DMS 273 (cell line): Measurements from ENCODE around the gene ATXN7L1.

Experiments used
- DNase-seq: peaks from one replicate; lab custom pipeline; 2025; ENCODE audit not compliant: unreplicated experiment; lab: John Stamatoyannopoulos, UW

The ATXN7L1 gene

DNA sequence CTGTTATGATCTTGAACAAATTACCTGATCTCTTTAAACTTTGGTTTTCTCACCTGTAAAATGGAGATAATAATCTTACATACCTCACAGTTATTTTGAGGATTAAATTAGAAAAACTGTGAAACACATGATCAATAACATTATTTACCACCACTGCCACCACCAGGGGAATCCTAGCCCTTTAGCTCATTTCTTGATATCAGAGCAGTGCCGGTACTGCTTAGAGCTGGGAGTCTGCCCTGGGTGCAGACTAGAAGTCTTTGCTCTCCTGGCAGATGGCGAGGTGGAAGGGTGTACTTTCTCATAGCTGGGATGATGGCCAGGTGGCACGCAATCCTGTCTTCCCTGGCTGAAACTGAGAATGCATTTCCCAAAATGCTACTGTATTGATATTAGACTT, 282.4 kb downstream of the ATXN7L1 start:
- peak; percentile 98 for DNase-seq

DNA sequence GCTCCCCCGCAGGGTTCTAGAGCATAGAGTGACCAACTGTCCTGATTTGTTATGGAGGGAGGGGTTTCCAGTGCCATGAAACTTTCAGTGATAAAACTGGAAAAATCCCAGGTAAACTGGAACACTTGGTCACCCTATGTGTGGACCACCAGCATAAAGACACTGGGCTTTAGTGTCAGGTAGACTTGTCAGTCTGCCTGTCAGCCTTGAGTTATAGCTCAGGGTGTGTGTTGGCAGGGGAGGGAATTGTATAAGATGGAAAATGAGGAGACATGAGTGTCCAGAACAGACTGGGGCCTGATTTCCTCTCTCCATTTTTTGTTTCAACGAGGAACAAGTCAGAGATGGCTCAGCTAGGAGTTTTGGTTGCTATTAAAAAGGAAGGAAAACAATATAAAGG, 284.9 kb downstream of the ATXN7L1 start:
- no peak for DNase-seq

DNA sequence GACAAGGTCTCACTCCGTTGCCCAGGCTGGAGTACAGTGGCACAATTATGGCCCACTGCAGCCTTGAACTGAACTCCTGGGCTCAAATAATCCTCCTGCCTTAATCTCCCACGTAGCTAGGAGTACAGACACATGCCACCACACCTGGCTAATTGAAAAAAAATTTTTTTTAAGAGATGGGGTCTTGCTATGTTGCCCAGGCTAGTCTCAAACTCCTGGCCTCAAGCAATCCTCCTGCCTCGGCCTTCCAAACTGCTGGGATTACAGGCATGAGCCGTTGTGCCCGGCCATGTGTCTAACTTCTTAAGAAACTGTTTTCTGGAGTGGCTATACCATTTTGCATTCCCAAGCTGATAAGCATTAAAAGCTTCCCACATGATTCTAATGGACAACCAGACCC, 285.6 kb downstream of the ATXN7L1 start:
- no peak for DNase-seq

DNA sequence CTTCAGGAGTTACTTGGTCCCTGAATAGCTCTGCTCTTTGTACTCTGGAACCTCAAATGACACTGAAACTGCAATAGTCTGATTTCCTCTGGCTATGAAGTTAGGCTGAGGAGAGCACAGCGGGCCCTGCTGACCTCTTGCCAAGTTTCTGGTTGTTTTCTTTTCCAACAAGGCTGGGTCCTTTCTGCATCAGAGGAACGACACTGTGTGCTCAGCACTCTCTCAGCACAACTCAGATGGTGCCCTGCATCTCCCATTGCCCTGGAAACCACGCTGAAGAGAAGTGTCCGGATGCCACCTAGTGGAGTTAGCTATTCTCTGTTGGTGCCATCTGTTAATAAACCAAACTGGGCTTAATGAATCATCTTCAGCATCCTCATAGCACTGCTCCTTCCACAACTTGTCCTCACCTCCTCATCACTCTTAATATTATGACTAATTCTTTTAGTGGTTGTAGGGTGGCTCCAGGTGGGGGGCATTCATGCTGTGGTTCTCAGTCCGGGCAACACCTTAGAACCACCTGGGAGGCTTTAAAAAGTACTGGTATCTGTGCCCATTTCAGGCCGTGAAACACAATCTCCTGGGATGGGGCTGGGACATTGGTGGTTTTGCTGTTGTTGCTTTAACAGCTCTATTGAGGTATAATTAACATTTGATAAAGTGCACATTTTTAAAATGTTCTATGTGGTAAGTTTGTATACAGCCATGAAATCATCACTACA, 286.9 kb downstream of the ATXN7L1 start:
- DNase-seq = peak; percentile 95

DNA sequence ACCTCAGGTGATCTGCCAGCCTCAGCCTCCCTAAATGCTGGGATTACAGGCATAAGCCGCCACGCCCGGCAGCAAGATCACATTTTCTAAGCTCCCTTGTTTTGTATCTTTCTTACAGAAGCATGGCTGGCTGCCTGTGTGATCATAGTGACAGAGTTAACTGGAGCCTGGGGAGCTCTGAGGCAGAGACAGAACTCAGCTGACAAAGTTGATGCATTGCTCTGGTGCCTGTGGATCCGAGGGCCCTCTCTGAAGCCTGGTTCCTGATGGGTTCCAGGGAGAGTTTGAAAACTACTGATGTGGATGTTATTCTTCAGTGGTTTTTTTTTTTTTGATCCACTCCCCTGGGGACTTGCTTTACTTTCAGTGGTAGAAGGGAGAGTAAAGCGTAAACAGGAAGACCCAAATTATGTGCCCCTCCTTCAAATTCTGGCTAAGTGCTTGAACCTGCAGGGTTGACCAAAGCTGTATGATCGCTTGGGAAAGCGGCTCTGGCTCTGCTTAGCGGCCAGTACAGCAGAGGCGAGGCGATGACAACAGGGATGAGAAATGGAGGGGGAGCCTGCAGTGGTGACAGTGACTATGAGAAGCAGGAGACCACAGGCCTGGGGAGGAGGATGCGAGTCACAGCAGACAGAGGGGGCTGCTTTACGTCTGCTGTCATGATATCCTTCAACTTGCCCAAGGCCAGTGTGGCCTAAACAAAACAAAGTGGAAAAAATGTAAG, 288.3 kb downstream of the ATXN7L1 start:
- DNase-seq = no peak

DNA sequence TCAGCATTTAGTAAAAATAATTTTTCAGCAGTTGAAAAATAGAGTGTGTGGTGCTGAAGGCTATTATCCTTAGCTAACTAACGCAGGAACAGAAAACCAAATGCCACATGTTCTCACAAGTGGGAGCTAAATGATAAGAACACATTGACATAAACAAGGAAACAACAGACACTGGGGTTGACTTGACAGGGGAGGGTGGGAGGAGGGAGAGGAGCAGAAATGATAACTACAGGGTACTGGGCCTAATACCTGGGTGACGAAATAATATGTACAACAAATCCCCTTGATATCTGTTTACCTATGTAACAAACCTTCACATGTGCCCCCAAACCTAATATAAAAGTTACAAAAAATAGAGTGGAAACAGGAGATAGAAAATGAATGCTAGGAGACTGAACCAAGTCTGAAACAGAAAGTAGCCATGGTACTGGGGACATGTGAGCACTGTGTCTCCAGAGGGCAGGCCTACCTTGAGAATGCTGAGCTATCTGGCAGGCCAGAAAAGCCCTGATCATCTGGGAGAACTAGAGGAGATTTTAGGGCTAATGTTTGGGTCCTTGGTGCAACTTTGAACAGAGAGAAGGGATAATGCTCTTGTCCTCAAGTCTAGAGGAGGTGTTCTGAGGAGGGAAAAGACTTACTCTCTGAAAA, 290.4 kb downstream of the ATXN7L1 start:
- DNase-seq = no peak

DNA sequence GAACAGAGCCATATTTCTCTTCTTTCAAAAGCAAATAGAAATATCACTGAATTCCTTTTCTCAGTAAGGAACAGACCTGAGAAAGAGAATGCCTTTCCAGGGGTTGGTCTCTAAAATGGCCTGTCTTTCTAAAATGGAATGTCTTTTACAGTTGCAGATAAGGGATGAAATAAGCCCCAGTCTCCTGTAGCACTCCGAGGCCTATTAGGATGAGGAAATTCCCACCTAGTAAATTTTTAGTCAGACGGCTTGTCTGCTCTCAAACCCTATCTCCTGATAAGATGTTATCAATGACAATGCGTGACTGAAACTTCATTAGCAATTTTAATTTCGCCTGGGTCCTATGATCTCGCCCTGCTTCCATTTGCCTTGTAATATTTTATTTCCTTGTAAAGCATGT, 292.2 kb downstream of the ATXN7L1 start:
- DNase-seq = no peak

DNA sequence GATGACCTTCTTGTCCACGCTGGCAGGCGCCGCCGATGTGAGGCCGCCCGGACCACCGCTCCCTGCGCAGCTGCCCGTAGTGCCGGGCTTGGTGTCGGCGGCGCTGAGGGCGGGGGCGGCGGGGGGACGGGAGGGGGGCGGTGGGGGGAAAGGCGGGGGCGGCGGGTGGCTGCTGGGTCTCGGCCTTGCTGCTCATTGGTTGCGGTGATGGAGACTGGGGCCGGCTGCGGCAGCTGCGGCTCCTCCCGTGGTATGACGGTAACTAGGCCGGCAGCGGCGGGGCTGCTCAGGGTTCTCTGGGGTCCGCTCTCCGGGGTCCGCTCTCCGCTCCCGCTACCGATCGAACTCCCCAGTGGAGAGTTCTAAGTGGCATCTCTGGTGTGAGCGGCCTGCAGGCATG, 293.3 kb downstream of the ATXN7L1 start:
- no peak for DNase-seq

DNA sequence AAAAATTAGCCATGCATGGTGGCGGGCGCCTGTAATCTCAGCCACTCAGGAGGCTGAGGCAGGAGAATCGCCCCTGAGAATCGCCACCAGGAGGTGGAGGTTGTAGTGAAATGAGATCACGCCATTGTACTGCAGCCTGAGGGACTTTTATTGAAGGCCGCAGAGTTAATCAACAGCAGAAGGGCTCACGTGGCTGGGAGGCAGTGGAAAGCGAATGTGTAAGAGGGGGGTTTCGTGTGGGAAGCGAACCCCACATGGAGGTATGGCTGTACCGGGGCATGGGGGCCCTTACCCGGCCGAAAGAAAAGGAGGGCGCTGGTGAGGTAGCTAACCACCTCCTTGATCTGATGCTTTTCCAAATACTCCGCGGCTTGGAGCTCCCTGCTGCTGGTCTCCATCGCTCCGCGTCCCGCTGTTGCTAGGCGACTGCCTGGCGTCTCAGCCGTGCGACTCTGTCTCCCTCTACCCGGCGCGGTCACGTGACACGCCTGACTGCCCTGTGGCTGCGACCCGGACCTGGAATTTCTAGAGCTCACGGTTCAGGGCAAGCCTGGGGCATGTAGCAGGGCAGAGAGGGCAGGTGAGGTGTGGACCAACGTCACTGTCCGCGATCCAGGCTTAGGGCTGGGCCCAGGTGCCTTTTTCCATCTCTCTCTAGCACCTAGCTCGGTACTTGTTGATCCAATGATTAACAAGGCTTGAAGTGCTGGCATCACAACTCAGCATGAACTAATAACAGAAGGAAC, 295.2 kb downstream of the ATXN7L1 start, which contains the start of gene EFCAB10:
Gene EFCAB10 (minus strand): TSS at position 428 of the 746 bp plus-strand sequence. CDS start 30 bp downstream, at position 398.
- DNase-seq = peak; percentile 96

DNA sequence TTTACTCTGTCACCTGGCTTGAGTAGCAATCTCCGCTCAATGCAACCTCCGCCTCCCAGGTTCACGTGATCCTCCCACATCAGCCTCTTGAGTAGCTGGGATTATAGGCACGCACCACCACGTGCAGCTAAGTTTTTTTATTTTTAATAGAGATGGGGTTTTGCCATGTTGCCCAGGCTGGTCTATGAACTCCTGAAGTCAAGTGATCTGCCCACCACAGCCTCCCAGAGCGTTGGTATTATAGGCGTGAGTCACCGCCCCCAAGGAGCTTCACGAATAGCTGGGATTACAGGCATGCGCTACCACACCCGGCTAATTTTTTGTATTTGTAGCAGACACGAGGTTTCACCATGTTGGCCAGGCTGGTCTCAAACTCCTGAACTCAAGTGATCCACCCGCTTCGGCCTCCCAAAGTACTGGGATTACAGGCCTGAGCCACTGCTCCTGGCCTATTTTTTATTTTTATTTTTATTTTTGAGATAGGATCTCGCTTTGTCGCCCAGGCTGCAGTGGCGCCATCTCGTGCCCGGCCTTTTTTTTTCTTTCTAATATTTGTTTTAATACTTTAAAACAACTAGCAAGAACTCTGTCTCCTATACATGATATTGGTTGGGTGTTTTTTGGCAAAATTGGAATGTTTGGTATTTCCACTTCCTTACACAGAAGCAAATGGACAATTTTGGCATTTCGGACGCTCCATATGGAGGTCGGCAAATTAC, 296.2 kb downstream of the ATXN7L1 start:
- DNase-seq = no peak

DNA sequence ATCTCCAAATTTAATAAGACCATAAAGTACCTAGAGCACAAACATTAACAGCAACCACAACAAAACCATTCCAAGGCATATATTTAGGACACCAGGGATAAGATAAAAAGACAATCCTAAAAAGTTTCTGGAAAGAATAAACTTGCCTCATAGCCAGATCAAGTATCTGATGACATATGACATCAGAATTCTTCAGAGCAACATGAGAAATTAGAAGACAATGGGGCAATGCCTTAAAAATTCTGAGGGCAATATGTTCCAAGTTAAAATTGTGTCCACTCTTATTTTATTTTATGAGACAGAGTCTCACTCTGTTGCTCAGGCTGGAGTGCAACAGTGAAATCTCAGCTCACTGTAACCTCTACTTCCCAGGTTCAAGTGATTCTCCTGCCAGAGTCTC, 297.9 kb downstream of the ATXN7L1 start:
- DNase-seq = no peak

DNA sequence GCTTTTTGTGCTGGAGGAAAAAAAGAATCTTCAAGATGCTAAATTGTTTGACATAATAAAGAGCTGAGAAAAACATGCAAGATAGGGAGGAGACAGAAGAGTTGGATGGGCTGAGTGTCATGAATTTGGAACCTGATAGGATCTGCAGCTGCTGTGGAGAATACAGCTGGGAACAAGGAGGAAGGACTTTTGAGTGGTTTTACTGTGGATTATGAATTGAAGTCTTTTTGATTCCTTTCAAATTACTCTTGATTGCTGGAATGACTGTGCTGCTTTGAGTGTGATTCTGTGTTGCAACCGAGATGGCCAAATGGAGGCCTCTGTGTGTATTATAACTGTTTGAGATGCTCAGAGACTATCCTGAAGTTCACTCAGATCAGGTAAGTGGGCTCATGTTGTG, 299.1 kb downstream of the ATXN7L1 start:
- DNase-seq = no peak

DNA sequence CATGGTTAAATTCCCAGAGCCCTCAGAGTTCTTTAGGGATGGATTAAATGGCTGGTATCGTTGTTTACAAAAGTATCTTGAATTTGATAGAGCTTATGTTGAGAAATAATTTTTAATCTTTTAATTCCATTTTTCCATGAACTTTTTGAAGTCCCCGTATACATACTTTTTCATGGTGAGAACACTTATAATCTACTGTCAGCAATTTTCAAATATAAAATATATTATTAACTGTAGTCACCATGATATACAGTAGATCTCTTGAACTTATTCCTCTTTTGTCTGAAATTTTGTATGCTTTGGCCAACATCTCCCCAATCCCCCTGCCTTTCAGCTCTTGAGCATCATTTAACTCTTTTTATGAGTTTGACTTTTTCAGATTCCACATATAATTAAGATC, 304.5 kb downstream of the ATXN7L1 start:
- no peak for DNase-seq

DNA sequence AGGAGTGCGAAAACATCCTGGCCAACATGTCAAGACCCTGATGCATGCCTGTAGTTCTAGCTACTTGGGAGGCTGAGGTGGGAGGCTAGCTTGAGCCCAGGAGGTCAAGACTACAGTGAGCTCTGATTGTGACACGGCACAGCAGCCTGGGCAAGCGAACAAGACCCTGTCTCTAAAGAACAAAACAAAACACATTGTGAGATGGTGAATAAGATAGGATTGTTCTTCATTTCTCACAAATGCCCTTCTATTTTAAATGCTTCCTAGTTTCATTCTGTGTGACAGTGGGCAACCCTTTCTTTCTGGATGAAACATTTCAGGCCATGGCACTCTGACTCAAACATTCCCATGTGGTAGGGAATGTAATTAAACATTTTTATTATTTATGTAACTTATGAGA, 308.6 kb downstream of the ATXN7L1 start:
- no peak for DNase-seq

DNA sequence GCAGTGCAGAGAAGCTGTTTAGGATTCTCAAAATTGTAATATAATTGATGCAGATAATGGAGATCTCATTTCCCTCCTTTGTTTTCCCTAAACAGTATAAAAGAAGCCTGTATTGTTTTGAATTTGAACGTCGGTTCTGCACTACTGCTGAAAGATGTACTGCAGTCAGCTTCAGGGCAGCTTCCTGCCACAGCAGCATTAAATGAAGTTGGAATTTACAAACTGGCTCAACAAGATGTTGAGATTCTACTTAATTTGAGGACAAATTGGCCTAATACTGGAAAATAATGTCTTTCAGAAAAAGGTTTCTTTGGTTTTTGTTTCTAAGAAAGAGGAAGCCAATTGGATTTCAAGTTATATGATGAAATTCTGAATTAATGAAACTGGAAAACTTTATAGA, 309.4 kb downstream of the ATXN7L1 start:
- DNase-seq = no peak

DNA sequence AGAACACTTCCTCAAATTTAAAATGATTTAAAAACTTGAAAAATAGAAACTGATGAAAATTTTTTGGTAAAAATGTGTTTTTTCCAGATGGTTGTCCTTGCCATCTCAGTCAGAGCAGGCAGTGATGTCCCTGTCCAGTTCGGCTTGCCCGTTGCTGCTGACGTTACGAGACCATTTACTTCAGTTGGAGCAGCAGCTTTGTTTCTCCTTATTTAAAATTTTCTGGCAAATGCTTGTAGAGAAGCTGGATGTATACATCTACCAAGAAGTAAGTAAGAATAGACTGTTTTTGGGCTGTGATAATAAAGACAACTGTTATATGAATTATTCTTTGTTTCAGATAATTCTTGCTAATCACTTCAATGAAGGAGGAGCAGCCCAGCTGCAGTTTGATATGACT, 311.2 kb downstream of the ATXN7L1 start:
- no peak for DNase-seq

DNA sequence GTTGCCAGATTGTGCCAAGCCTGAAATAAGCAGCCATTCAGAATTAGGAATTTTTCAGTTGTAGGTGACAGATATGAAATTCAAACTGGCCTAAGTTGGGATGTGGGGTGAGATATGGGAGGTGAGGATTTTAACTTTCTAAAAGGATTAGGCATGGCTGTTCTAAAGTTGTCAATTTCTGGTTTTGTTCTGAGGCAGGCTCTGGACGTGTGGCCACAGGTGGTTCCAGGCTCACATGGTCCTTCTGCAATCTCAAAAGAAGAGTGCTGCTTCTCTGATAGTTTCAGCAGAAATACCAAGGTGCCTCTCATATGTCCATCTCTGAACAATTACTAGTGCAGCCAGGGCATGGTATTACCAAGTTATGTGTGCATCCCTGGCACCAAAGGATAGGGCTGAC, 316.5 kb downstream of the ATXN7L1 start:
- no peak for DNase-seq
